Posterior cingulate gyrus (tissue), 11 donors: Measurements from ENCODE around the gene TRPC4AP.
A peak's percentile ranks its signal among the peaks of the same experiment; 100 is the strongest.

Experiments used
- DNase-seq, 10 donors: peaks; one replicate each; pipeline versions ENCODE4 v3.0.0 to v3.0.0-alpha.2; 2020 to 2021; ENCODE audit warnings: mixed read lengths in 3 of 10
- intact Hi-C: fragments of 100-400 bp; cut with DNase I; formaldehyde crosslinking; loops from one replicate; pipeline ENCODE4 v1.15.1; 2023

TRPC4AP gene

DNA sequence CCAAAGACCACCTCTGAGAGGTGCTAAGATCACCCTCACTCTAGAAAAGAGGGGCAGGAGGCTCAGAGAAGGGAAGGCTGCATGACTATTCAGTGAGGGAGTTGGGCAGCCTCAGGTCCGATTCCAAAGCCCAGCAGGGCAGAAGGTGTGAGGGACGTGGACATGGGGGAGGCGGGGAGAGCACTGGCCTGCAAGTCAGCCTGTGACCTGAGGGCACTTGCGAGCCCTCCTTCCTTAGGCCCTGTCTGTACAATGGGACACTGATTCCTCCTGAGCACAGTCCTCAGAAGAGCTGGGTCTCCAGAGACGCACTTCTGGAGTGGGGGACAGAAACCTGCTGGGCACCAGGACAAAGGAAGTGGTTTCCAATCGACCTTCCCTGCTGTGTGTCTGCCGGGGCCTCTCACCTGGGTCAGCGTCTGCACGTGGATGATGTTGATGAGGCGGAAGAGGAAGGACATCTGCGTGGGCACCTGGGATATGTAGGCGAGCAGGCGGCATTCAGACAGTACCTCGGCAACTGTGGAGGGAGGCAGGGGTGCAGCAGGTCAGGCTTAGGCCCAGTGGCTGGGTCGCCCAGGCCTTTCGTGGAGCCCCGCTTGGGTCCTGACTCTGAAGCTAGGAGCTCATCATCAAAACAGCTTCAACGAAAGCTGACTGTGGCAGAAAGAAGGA is 88.4 kb downstream of the TRPC4AP start:
- peak in 4 of 10 donors; percentile 3 to 76 (median 54) for DNase-seq
- intact Hi-C loops: no loop called here

DNA sequence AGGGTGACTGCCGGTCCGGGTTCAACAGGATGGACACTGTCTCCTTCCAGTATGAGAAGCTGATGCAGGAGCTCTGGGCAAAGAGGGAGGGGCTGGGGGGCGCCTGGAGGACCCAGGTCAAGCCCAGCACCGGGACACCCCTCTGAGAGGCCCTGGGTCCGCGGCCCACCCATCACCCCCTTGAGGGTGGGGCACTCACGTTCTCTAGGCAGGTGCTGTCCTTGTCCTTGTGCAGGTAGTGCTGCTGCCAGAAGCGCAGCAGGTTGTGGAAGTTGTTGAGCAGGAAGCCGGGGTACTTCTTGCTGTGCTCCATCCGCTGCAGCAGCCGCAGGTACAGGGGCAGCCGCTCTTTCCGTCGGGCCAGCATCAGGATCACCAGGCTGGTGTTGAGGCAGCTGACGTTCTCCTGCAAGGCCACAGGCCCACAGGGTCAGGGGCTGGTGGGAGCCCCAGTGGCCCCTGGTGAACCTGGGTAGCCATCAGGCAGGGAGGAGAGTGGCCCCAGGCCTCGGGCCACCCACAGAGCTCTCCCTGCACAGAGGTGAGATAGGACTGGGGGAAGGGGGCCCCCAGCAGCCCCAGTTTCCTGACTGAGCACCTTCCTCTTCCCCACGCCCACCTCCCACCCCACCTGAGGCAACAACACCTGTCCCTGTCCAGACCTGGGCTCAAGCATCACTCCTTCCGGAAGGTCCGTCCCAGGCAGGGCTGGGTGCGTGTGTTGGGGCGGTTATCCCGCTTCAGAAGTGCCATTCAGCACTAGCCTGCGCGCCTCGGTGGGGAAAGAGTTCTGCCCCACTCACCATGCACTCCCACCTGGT is 89.2 kb downstream of the TRPC4AP start:
- DNase-seq: peak in 5 of 10 donors; percentile 5 to 83 (median 60)
- intact Hi-C loops: no loop called here

DNA sequence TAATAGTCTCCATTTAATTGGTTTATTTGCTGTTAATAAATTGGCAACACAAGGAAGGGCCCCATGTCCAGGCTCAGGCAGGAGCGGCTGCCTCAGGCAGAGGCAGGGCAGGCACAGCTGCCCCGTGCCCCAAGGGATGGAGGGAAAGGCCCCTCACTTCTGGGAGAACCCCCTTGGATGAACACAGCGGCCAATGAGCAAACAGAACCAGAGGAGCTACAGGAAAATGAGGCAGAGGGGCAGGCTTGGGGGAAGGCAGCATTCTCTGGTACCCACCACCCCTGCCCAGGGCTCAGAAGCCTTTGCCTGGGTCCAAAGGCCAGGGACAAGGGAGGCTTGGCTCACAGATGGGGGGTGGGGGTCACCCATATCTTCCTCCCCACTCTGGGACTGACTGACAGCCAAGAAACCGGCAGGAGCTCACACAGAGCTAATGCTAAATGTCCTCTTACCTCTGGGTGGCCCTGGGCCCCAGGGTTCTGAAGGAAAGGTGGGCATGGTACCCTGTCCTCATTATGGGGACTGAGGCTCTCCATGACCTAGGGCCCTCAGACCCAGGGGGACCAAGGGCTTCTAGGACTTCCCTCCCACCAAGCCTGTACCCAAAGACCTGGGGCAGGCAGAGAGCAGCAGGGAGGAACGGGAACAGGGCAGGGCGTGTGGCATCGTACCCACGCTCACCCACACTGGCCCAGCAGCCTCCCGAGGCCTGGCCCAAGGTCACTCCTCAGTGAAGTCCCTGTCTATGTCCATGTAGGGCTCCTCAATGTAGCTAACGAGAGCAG is 90.0 kb downstream of the TRPC4AP start:
- intact Hi-C loops: no loop called here
- peak in 4 of 10 donors; percentile 7 to 56 (median 52) for DNase-seq

DNA sequence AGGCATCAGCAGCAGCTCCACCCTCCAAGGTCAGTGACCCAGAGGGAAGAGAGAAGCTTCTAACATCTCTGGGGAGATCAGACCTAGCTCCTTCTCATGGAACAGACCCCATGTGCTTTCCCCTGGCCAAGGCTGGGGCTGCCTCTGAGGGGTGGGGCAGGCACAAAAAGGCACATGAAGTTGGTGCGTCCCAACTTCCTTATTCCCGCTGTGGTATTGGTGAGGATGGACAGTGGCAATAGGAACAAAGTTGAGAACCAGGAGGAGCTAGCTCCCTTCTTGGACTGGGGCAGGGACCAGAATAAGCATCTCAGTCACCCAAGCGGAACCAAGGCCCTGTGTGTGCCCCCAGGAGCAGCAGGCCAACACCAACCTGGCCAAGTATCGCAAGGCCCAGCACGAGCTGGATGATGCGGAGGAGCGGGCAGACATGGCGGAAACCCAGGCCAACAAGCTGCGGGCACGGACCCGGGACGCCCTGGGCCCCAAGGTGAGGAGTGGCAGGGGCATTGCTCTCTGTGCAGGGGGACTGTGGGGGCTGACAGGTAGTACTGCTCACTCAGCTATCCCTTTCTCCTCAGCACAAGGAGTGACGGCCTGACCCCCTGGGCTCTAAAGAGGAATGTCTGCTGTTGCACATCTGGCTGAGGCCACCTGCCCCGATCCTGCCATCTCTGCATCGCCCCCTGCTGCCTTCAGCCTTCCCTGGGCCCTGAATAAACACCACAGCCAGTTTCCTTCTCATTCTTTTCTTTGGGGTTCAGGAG is 90.8 kb downstream of the TRPC4AP start:
- intact Hi-C loops: no loop called here

DNA sequence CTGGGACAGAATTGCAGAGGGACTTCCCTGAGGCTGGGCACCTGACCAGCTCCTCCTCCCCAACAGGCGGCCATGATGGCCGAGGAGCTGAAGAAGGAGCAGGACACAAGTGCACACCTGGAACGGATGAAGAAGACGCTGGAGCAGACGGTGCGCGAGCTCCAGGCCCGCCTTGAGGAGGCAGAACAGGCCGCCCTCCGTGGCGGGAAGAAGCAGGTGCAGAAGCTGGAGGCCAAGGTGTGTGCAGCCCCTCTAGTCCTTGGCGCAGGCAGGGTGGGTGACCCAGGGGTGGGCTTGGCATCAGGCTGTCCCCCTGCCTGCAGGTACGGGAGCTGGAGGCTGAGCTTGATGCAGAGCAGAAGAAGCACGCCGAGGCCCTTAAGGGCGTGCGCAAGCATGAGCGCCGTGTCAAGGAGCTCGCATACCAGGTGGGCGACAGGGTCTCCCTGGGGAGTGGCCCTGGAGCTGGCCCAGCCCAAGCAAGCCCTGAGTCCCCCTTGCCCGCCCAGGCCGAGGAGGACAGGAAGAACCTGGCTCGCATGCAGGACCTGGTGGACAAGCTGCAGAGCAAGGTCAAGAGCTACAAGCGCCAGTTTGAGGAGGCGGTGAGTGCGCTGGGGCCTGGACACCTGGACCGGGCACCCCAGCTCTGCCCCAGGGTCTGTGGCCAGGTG is 91.5 kb downstream of the TRPC4AP start:
- DNase-seq: peak in 4 of 10 donors; percentile 27 to 83 (median 66)
- intact Hi-C loops: no loop called here

More for the DNA sequence above, 90.8 kb downstream of the TRPC4AP start:
- peak in 4 of 10 donors; percentile 19 to 79 (median 51) for DNase-seq

DNA sequence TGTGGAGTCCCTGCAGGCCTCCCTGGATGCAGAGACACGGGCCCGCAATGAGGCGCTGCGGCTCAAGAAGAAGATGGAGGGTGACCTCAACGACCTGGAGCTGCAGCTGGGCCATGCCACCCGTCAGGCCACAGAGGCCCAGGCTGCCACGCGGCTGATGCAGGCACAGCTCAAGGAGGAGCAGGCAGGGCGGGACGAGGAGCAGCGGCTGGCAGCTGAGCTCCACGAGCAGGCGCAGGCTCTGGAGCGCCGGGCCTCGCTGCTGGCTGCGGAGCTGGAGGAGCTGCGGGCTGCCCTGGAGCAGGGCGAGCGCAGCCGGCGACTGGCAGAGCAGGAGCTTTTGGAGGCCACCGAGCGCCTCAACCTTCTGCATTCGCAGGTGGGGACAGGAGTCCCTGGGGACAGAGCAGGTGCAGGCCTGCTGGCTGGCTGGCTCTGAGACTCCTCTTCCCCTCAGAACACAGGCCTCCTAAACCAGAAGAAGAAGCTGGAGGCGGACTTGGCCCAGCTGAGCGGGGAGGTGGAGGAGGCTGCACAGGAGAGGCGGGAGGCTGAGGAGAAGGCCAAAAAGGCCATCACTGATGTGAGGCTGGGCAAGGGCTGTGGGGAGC is 92.2 kb downstream of the TRPC4AP start:
- peak in 3 of 10 donors; percentile 69 to 86 (median 82) for DNase-seq
- intact Hi-C loops: no loop called here

DNA sequence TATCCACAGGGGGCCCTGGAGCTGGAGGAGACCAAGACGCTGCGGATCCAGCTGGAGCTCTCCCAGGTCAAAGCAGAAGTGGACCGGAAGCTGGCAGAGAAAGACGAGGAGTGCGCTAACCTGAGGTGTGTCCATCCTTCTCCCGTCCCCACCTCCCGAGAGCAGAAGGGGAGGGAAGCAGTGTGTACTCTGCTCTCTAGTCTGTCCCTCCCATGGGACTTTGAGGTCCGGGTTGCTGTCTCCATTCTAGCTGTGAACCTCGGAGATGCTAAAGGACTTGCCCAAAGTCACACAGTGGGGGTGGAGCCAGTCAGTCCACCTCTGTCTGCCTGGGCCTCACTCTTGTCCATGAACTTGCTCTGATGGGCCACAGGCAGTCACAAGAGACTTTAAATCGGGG is 92.8 kb downstream of the TRPC4AP start:
- peak in 1 of 10 donors; percentile 28 for DNase-seq
- intact Hi-C loops: loop anchor here (5.0 kb wide), 2 partner anchors 42 to 93 kb away; partner anchors contain the start of genes GSS, MYH7B and TRPC4AP

DNA sequence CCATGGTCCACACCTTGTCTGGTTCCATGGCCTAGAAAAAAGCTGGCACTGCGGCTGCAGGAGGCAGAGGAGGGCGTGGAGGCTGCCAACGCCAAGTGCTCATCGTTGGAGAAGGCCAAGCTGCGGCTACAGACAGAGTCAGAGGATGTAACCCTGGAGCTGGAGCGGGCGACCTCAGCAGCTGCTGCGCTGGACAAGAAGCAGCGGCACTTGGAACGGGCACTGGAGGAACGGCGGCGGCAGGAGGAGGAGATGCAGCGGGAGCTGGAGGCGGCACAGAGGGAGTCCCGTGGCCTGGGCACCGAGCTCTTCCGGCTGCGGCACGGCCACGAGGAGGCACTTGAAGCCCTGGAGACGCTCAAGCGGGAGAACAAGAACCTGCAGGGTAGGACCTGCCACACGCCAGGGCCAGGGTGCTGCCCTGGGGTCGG is 93.6 kb downstream of the TRPC4AP start:
- intact Hi-C loops: loop anchor here (5.0 kb wide), 2 partner anchors 42 to 93 kb away; partner anchors contain the start of genes GSS, MYH7B and TRPC4AP
- peak in 2 of 10 donors; percentile 80 to 89 for DNase-seq

DNA sequence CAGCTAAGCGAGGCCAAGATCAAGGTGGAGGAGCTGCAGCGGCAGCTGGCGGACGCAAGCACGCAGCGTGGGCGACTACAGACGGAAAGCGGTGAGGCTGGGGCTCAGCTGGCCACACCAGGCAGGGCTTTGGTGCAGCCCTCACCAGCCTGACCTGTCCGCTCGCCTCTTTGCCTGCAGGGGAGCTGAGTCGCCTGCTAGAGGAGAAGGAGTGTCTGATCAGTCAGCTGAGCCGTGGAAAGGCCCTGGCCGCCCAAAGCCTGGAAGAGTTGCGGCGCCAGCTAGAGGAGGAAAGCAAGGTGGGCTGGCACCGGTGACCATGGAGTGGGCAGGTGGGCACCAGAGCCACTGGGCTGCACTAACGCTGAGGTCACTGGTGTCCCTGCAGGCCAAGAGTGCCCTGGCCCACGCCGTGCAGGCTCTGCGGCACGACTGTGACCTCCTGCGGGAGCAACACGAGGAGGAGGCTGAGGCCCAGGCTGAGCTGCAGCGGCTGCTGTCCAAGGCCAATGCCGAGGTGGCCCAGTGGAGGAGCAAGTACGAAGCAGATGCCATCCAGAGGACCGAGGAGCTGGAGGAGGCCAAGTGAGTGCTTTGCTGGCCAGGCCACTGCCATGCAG is 94.2 kb downstream of the TRPC4AP start:
- intact Hi-C loops: loop anchor here (5.0 kb wide), 2 partner anchors 41 to 94 kb away; partner anchors contain the start of genes GSS, MYH7B and TRPC4AP
- DNase-seq: peak in 1 of 10 donors; percentile 71

DNA sequence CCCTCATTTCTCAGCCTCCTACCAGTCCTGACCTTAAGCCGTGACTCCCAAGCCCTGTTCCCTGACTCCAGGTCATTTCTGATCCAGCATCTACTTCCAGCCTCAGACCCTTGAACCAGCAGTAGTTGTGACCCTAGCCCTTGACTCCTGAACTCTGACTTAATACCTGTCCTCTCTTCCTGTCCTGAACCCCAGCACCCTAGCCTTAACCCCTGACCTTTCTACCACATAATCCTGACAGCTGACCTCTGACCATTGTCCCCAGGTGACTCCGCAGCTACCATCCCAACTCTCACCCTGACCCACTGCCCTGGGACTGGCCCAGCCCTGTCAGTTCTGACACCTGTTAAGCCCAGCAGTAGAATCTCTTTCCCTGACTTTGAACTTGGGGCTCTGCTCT is 94.8 kb downstream of the TRPC4AP start:
- intact Hi-C loops: loop anchor here (5.0 kb wide), 2 partner anchors 40 to 95 kb away; partner anchors contain the start of genes GSS, MYH7B and TRPC4AP
- no peak for DNase-seq

DNA sequence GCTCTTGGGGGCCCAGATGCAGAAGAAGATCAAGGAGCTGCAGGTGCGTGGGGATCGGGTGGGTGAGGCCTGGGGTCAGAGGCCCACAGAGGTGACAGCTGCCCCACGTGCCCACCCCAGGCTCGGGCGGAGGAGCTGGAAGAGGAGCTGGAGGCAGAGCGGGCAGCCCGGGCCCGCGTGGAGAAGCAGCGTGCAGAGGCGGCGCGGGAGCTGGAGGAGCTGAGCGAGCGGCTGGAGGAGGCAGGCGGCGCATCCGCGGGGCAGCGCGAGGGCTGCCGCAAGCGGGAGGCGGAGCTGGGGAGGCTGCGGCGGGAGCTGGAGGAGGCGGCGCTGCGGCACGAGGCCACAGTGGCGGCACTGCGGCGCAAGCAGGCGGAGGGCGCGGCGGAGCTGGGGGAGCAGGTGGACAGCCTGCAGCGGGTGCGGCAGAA is 95.5 kb downstream of the TRPC4AP start:
- intact Hi-C loops: loop anchor here (5.0 kb wide), 2 partner anchors 40 to 95 kb away; partner anchors contain the start of genes GSS, MYH7B and TRPC4AP
- peak; percentile 36 to 97 (median 77) for DNase-seq

DNA sequence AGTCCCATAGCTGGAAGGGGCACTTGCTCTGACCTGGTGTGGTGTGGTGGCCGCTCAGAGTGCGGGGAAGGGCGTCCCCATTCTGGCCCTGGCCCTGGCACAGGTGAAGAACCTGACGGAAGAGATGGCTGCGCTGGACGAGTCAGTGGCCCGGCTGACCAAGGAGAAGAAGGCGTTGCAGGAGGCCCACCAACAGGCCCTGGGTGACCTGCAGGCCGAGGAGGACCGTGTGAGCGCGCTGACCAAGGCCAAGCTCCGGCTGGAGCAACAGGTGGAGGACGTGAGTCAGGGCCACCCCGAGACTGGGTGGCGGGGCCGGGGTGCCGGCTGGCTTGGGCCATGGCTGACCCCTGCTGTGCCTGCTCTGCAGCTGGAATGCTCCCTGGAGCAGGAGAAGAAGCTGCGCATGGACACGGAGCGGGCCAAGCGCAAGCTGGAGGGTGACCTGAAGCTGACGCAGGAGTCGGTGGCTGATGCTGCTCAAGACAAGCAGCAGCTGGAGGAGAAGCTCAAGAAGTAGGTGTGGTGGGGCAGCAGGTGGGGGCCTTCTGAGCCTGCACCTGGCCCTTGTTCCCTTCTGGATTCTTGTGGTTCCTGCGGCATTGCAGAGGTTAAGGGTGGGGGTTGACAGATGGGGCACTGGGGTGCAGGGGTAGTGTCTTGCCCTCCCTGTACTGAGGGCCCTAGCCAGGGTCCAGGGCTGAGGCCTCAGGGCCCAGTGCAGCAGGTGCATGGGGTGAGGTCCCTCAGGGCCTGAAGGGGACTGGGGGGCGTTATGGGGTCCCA is 96.2 kb downstream of the TRPC4AP start:
- intact Hi-C loops: loop anchor here (5.0 kb wide), 2 partner anchors 39 to 96 kb away; partner anchors contain the start of genes GSS, MYH7B and TRPC4AP
- peak in 2 of 10 donors; percentile 68 to 77 for DNase-seq

DNA sequence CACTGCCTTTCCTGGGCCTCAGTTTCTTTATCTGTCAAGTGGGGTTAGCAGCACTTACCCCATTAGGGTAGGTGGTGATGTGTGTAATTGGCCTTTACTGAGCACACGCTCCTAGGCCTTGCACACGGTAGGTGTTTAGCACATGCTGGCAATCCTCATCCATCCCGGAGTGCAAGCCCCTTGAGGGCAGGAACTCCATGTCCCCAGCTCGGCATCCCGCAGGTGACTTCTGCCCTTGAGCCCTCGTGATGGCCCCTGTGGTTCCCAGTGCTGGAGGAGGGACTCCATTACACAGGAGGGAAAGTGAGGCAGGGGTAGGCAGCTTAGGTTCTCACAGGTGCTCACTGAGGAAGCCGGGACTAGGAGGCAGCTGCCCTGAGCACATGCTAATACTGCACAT is 96.9 kb downstream of the TRPC4AP start:
- intact Hi-C loops: loop anchor here (5.0 kb wide), 2 partner anchors 38 to 97 kb away; partner anchors contain the start of genes GSS, MYH7B and TRPC4AP

DNA sequence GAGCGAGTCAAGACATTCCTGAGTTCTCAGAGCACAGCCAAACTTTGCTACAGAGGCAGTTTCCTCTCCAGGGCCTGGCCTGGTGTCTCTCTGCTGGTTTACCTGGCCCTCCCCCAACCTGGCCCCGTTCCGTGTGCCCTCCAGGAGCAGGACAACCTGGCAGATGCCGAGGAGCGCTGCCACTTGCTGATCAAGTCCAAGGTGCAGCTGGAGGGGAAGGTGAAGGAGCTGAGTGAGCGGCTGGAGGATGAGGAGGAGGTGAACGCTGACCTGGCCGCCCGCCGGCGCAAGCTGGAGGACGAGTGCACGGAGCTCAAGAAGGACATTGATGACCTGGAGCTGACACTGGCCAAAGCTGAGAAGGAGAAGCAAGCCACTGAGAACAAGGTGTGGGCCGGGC is 97.4 kb downstream of the TRPC4AP start:
- no peak for DNase-seq
- intact Hi-C loops: loop anchor here (5.0 kb wide), 2 partner anchors 38 to 97 kb away; partner anchors contain the start of genes GSS, MYH7B and TRPC4AP

More for the DNA sequence above, 96.9 kb downstream of the TRPC4AP start:
- no peak for DNase-seq

DNA sequence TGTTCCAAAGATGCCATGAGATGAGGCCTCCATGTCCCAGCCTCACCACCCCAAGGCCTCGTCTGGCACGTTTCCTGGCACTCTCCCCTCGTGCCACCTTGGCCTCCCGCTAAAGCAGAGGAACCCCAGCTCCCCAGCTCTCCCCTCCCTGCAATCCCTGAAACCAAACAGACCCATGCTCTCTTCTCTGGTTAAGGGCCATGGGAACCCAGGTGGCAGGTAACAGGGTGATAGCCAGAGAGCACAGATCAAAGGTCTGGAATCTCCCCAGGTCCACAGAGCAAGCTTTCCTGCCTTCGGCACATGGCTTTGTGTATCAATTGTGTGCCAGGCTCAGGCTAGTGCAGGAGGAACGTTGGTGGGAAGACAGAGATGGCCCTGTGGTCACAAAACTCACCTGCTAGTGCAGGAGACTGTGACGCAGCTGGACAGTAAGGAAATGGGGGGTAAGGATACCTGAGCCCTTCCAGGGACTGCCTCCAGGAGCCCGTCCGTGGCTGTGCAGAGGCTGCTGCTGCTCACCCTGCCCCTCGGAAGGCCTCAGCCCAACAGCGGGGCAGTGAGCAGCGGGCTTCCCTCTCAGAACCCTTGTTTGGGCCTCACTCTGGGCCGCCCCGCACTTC is 98.0 kb downstream of the TRPC4AP start:
- peak in 1 of 10 donors; percentile 80 for DNase-seq
- intact Hi-C loops: loop anchor here (5.0 kb wide), 2 partner anchors 37 to 98 kb away; partner anchors contain the start of genes GSS, MYH7B and TRPC4AP

DNA sequence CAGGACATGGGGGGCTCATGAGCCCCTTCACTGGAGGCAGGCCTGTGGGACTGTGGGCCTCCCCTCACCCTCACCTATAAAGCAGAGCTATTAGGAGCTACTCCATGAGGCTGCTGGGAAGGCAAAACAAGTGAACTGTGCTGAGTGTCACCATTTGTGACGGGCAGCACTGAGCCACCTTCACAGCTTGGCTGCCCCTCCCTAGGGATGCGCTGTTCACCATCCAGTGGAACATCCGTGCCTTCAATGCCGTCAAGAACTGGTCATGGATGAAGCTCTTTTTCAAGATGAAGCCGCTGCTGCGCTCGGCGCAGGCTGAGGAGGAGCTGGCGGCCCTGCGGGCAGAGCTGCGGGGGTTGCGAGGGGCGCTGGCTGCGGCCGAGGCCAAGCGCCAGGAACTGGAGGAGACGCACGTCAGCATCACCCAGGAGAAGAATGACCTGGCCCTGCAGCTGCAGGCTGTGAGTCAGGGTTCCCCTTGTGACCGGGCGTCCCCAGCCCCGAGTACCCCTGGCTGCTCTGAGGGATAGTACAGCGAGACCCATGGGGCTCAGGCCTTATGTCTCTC is 98.6 kb downstream of the TRPC4AP start:
- intact Hi-C loops: no loop called here
- peak in 1 of 10 donors; percentile 73 for DNase-seq
